Memory B cell (primary cell): ENCODE data around the gene IFNL1.

Source experiments
- ATAC-seq: fragments of 150-1000 bp; cut with Tn5 transposase; 2 replicates; pipeline ENCODE4 v1.10.0; 2021; ENCODE audit warnings: low read depth, mild to moderate bottlenecking, moderate library complexity
- DNase-seq, 2 donors: peaks; one replicate each; pipeline ENCODE4 v3.0.0; 2022; ENCODE audit warnings: low spot score in 2 of 2
- H3K27ac Mint-ChIP-seq: one replicate; pipeline ENCODE4 v1.8.0; 2022; ENCODE audit warnings: mild to moderate bottlenecking, moderate library complexity, mixed read lengths
- H3K27me3 Mint-ChIP-seq: one replicate; pipeline ENCODE4 v1.8.0; 2022; ENCODE audit warnings: mixed read lengths
- H3K36me3 Mint-ChIP-seq: one replicate; pipeline ENCODE4 v1.8.0; 2022; ENCODE audit warnings: mild to moderate bottlenecking, mixed read lengths
- H3K4me1 Mint-ChIP-seq: one replicate; pipeline ENCODE4 v1.8.0; 2022; ENCODE audit warnings: mixed read lengths
- H3K4me3 Mint-ChIP-seq: one replicate; pipeline ENCODE4 v1.8.0; 2022; ENCODE audit warnings: mild to moderate bottlenecking, moderate library complexity, mixed read lengths
- H3K9me3 Mint-ChIP-seq: one replicate; pipeline ENCODE4 v1.8.0; 2022; ENCODE audit warnings: mixed read lengths

IFNL1 gene

DNA sequence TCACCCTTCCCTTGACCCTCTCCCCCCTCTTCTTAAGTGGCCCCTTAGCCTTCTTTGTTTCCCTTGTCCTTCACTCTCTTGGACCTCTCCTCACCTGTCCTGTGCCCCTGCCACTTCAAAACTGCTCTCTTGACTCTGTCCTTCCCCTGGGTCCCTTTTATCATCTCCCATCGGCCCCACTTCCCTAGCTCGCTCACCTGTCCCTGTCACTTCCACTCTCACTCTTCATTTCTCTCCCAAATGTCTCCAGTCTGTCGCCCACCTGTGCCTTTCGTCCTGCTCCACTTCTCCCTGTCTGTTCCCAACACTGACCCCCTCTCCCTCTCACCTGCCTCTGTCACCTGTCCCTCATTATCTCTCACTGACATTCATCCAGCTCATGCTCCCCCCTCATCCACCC lies 699 bp downstream of the IFNL1 start:
- ATAC-seq, result no peak
- DNase-seq, result no peak
- H3K36me3 Mint-ChIP-seq, result peaks cover 3% of the 10 kb centered on the region
- peaks cover 22% of the 10 kb centered on the region for H3K27me3 Mint-ChIP-seq
- H3K27ac Mint-ChIP-seq, result no peak overlapping the region
- H3K9me3 Mint-ChIP-seq, result peaks cover 1% of the 10 kb centered on the region
- H3K4me1 Mint-ChIP-seq, result peaks cover 3% of the 10 kb centered on the region
- H3K4me3 Mint-ChIP-seq, result no peak overlapping the region

DNA sequence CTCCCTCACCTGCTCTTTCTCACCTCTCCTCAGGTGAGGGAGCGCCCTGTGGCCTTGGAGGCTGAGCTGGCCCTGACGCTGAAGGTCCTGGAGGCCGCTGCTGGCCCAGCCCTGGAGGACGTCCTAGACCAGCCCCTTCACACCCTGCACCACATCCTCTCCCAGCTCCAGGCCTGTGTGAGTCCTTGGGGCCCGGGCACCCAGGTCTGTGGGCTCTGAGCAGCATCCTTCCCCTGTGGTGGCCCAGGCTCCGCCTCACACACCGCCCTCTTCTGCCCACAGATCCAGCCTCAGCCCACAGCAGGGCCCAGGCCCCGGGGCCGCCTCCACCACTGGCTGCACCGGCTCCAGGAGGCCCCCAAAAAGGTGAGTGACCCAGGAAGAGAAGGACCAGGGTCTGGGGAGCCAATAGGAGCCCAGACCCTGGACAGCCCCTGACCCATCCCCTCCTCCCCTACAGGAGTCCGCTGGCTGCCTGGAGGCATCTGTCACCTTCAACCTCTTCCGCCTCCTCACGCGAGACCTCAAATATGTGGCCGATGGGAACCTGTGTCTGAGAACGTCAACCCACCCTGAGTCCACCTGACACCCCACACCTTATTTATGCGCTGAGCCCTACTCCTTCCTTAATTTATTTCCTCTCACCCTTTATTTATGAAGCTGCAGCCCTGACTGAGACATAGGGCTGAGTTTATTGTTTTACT lies 1.9 kb downstream of the IFNL1 start:
- peaks cover 3% of the 10 kb centered on the region for H3K4me1 Mint-ChIP-seq
- no peak for DNase-seq
- peaks cover 3% of the 10 kb centered on the region for H3K36me3 Mint-ChIP-seq
- H3K27me3 Mint-ChIP-seq, result peaks cover 21% of the 10 kb centered on the region
- peaks cover 1% of the 10 kb centered on the region for H3K9me3 Mint-ChIP-seq
- no peak overlapping the region for H3K4me3 Mint-ChIP-seq
- ATAC-seq, result no peak
- no peak overlapping the region for H3K27ac Mint-ChIP-seq

DNA sequence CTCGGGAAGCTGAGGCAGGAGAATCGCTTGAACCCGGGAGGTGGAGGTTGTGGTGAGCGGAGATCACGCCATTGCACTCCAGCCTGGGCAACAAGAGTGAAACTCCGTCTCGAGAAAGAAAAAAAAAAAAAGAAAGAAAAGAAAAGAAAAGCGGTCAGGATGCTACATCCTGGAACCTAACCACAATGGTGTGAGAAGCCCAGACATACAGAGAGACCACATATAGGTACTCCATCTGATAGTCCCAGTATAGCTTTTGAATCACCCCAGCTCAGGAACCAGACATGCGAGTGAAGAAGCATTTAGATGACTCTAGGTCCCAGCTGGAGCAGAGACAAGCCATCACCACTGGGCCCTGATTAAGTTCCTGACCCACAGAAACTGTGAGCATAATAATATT lies 3.2 kb downstream of the IFNL1 start:
- H3K9me3 Mint-ChIP-seq, result peaks cover 1% of the 10 kb centered on the region
- ATAC-seq (no peak), DNase-seq (no peak)
- peaks cover 23% of the 10 kb centered on the region for H3K27me3 Mint-ChIP-seq
- no peak overlapping the region for H3K4me3 Mint-ChIP-seq
- H3K27ac Mint-ChIP-seq, result no peak overlapping the region
- peaks cover 3% of the 10 kb centered on the region for H3K4me1 Mint-ChIP-seq
- H3K36me3 Mint-ChIP-seq, result peaks cover 3% of the 10 kb centered on the region

DNA sequence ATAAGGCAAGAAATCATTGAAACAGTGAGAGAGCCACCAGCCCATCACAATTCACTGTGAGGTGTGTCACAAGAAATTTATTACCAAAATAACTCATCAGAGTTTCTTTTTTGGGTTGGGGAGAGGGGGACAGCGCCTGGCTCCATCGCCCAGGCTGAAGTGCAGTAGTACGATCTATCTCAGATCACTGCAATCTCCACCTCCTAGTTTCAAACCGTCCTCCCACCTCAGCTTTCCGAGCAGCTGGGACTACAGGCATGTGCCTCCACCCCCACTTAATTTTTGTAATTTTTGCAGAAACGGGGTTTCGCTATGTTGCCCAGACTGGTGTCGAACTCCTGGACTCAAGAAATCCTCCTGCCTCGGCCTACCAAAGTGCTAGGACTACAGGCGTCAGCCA lies 3.6 kb downstream of the IFNL1 start:
- H3K27me3 Mint-ChIP-seq, result peaks cover 23% of the 10 kb centered on the region
- DNase-seq (no peak), ATAC-seq (no peak)
- peaks cover 1% of the 10 kb centered on the region for H3K9me3 Mint-ChIP-seq
- H3K4me1 Mint-ChIP-seq, result peaks cover 3% of the 10 kb centered on the region
- peaks cover 3% of the 10 kb centered on the region for H3K36me3 Mint-ChIP-seq
- no peak overlapping the region for H3K4me3 Mint-ChIP-seq
- H3K27ac Mint-ChIP-seq, result no peak overlapping the region

DNA sequence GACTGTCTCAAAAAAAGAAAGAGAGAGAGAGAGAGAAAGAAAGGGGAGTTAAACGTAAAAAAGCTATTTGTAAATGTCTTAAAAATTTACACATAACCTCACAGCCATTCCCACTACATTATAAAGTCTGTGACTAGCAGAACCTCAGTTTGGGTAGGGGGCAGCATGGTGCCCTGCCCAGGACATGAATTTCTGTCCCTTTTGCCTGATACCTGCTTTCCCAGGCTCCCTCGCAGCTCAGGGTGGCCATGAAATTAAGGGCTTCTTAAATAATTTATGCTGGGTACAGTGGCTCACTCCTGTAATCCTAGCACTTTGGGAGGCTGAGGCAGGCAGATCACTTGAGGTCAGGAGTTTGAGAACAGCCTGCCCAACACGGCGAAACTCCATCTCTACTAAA lies 4.8 kb downstream of the IFNL1 start:
- DNase-seq (no peak), ATAC-seq (no peak)
- peaks cover 3% of the 10 kb centered on the region for H3K36me3 Mint-ChIP-seq
- peaks cover 3% of the 10 kb centered on the region for H3K4me1 Mint-ChIP-seq
- H3K4me3 Mint-ChIP-seq, result no peak overlapping the region
- peaks cover 1% of the 10 kb centered on the region for H3K9me3 Mint-ChIP-seq
- H3K27ac Mint-ChIP-seq, result no peak overlapping the region
- H3K27me3 Mint-ChIP-seq, result peaks cover 27% of the 10 kb centered on the region

DNA sequence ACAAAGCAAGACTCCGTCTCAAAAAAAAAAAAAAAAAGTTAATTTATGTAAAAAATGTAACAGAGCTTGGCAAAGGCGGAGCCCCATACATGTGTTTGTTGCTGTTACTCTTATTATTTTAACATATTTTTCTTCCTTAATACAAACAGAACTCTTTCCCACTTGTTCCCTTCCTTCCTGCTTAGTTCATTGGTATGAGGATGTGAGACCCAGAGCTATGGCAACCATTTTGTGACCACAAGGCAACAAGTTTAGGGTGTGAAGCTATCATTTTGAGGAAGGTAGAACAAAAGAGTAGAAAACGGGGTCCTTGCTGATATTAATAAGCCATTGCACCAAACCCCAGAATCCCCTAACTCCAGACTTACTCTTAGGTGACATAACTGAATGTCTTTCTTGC lies 5.4 kb downstream of the IFNL1 start:
- Mint-ChIP-seq H3K27me3 (peaks cover 26% of the 10 kb centered on the region), H3K4me3 (no peak overlapping the region), H3K27ac (no peak overlapping the region)

DNA sequence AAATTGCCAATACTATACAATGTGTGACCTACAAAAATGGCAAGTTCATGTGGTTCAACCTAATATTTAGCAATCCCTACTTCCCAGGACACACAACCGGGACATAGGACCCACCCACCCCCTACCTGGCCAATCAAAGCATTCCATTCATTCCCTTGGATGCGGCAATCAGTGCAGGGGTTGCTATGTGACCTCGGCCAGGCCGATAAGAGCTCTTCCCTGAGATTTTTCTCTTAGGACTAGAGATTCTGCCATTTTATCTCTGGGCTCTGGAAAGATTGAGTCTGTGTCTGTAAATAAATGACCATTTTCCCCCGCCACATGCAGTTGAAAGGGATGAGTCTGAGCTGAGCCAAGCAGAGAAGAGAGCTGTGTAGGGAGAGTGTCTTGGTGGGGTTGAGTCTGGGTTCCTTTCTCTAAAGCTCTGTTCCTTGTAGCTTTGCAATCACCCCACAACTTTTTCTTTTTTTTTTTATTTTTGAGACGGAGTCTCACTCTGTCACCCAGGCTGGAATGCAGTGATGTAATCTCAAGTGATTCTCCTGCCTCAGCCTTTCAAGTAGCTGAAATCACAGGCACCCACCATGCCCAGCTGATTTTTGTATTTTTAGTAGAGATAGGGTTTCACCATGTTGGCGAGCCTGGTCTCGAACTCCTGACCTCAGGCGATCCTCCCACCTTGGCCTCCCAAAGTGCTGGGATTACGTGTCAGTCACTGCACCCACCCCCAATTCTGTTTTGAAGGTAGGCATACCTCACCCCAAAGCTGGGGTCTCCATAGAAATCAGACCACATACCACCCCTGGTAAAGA lies 7.4 kb downstream of the IFNL1 start:
- H3K36me3 Mint-ChIP-seq, result peaks cover 4% of the 10 kb centered on the region
- no peaks in the 10 kb centered on the region for H3K4me1 Mint-ChIP-seq
- no peak overlapping the region for H3K27ac Mint-ChIP-seq
- peaks cover 1% of the 10 kb centered on the region for H3K9me3 Mint-ChIP-seq
- no peak for ATAC-seq
- peaks cover 13% of the 10 kb centered on the region for H3K27me3 Mint-ChIP-seq
- no peak overlapping the region for H3K4me3 Mint-ChIP-seq
- DNase-seq, result no peak

More for the DNA sequence above, 5.4 kb downstream of the IFNL1 start:
- DNase-seq (no peak), ATAC-seq (no peak)
- H3K9me3 Mint-ChIP-seq, result peaks cover 1% of the 10 kb centered on the region
- peaks cover 3% of the 10 kb centered on the region for H3K4me1 Mint-ChIP-seq
- peaks cover 3% of the 10 kb centered on the region for H3K36me3 Mint-ChIP-seq

DNA sequence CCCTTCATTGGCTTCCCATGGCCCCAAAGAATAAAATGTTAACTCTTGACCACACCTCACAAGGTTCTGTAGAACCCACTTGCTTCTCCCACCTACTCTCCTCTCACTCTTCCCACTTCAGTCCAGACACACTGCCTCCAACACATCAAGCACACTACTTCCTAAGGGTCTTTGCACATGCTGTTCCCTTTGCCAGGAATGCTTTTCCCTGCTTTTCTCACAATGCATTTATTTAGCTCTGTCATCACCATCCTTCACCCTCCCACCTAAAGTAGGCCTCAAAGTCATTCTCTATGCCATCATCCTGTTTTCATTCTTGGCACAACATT lies 7.9 kb downstream of the IFNL1 start:
- H3K27ac Mint-ChIP-seq, result no peak overlapping the region
- H3K9me3 Mint-ChIP-seq, result peaks cover 1% of the 10 kb centered on the region
- DNase-seq (no peak), ATAC-seq (no peak)
- H3K4me3 Mint-ChIP-seq, result no peak overlapping the region
- H3K36me3 Mint-ChIP-seq, result peaks cover 8% of the 10 kb centered on the region
- no peaks in the 10 kb centered on the region for H3K4me1 Mint-ChIP-seq
- H3K27me3 Mint-ChIP-seq, result peaks cover 12% of the 10 kb centered on the region

DNA sequence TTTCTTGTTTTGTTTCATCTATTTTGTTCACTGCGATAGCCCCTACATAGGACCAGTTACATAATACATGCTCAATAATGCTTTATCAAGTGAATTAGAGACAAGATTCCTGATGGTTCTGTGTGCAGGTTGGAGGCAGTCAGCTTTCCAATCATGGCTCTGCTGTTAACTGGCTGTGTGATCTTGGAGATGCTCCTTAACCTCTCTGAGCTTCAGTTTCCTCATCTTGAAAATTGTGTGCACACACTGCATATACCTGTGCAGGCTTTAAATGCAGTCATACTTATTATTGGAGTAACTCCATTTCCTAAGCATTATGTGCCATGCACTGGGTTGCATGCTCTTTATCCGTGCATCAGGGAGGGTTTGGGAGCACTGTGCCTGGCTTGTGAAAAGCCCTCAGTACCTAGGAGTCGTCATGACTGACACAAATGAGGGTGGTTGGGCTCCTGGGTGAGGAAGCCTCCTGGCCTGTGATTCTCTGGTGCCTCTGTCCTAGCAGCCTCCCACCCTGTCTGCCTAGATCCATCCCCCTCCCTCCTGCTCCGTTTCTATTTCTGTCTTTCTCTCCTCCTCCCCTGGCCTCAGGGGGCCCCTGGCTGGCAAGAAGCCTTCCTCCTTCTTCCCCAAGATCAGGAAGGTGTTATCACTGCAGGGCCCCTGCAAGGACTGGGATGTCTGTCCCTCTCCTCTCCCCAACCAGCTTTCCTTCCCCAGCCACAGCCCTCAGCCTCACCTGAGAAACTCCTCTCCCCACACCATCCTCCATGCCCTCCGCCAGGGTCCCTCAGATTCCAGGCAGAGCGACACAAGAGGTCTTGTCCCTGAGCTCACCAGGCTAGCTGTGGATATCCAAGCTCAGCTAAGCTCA lies 8.7 kb downstream of the IFNL1 start:
- Mint-ChIP-seq H3K4me1 (no peaks in the 10 kb centered on the region), H3K27me3 (peaks cover 12% of the 10 kb centered on the region)
- no peak for ATAC-seq

DNA sequence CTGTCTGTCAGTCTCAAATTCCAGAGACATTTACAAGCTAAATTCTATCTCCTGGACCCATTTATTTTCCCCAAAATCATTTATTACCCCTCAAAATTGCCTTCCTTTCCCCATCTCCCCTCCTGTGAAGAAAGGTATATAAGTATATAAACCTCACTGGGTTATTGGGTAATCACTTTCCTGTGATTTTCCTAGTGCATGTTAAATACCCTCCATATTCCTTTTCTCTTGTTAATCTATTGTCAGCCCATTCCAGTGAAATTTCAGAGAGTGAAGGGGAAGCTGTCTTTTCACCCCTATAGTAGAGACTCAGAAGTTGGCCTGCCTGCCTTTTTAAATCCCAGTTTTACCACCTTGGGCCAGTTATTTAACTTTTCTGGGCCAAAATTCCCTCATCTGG lies 9.9 kb downstream of the IFNL1 start:
- Mint-ChIP-seq H3K27me3 (peaks cover 12% of the 10 kb centered on the region), H3K9me3 (peaks cover 1% of the 10 kb centered on the region), H3K4me3 (no peak overlapping the region), H3K4me1 (peaks cover 3% of the 10 kb centered on the region), H3K27ac (no peak overlapping the region), H3K36me3 (peaks cover 9% of the 10 kb centered on the region)
- DNase-seq, result no peak
- ATAC-seq, result no peak

More for the DNA sequence above, 8.7 kb downstream of the IFNL1 start:
- H3K27ac Mint-ChIP-seq, result no peak overlapping the region
- no peak for DNase-seq
- no peak overlapping the region for H3K4me3 Mint-ChIP-seq
- H3K9me3 Mint-ChIP-seq, result peaks cover 1% of the 10 kb centered on the region
- peaks cover 8% of the 10 kb centered on the region for H3K36me3 Mint-ChIP-seq

DNA sequence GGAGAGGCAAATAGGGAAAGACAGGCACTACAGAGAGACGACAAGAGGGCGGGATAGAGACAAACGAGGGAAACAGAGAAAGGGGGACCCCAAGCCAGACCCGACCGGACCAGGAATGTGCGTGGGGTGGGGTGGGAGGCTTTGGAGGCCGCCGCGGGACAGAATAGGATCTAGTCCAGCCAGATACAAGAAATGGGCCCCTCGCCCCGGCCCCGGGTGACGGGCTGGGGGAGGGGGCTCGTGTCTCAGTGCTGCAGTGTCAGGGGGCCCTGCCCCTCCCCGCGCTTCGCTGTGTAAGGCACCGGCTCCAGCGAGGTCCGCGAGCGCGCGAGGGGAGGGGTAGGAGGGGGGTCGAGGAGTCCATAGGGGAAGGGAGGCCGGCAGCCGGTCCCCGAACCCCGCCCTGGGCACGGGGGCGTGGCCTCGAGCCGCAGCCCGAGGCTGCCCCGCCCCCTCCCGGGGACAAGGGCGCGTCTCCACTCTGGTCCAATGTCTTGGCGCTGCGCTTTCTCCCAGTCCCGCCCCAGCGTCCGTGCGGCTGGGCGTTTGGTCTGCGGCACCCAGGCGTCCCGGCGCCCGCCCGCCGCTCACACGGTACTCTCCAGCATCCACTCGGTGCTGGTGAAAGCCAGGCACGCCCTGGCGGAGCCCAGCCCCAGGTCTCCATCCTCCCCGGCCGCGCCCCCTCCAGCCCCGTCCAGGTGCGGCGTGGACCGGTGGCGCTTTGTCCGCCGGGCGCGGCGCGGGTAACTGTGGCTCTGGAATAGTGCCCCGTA lies 11.0 kb downstream of the IFNL1 start:
- no peak overlapping the region for H3K27ac Mint-ChIP-seq
- H3K4me3 Mint-ChIP-seq, result no peak overlapping the region
- peaks cover 9% of the 10 kb centered on the region for H3K36me3 Mint-ChIP-seq
- no peaks in the 10 kb centered on the region for H3K9me3 Mint-ChIP-seq
- H3K4me1 Mint-ChIP-seq, result peaks cover 3% of the 10 kb centered on the region
- ATAC-seq, result no peak
- no peak for DNase-seq
- peaks cover 10% of the 10 kb centered on the region for H3K27me3 Mint-ChIP-seq

DNA sequence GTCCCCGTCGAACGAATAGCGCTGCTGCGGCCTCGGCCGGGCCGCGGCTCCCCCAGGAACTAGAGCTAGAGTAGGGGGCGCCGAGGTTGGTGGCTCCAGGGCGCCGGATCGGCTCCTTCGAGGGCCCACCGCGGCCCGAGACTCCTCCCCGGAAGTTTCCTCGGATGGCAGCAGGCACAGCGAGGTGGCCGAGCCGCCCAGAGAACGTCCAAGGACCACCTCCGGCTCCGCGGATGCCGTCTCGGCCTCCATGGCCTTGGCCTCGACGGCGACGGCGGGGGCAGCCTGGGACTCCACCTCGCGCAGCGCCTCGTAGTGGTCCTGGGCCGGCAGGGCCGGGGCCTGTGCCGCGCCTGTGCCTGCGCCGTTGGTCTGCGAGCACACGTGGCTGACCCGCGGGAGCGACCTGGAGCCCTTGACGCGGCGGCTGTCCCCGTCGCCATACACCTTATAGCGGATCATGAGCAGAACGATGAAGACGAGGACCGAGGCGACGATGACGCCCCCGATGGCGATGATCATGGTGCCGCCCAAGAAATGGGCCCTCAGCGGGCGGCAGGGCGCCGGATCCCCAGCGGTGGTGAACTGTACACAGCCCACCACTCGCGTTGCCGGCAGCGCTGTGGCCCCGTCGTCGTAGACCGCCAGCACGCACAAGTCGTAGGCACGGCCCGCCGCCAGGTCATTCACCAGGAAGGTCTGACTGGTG lies 11.8 kb downstream of the IFNL1 start:
- Mint-ChIP-seq H3K36me3 (peaks cover 11% of the 10 kb centered on the region), H3K27ac (no peak overlapping the region), H3K4me1 (peaks cover 3% of the 10 kb centered on the region), H3K9me3 (no peaks in the 10 kb centered on the region), H3K27me3 (peaks cover 9% of the 10 kb centered on the region), H3K4me3 (no peak overlapping the region)
- ATAC-seq (no peak), DNase-seq (no peak)
